Prostate gland (tissue), 2 donors: ENCODE measurements around the gene PRX. TPM values are rescaled to one million over a fixed set of nuclear protein-coding genes. Genes with fewer than 3 reads are reported as not detected.

Experiments used
- DNase-seq: peaks from one replicate; pipeline ENCODE4 v3.0.0-alpha.2; 2019; ENCODE audit warnings: low spot score
- H3K27ac ChIP-seq, 2 donors: fragments of 200-600 bp; sonication (generic); 2 replicates each; pipeline ENCODE4 v1.5.1; 2017 to 2019
- H3K27me3 ChIP-seq: fragments of 200-600 bp; sonication (generic); replicated peaks from 2 replicates; pipeline ENCODE4 v1.5.1; 2019; ENCODE audit not compliant: insufficient read depth
- H3K36me3 ChIP-seq, 2 donors: fragments of 200-600 bp; sonication (generic); 1 replicate in 1 of 2; 2 replicates in 1 of 2; pipeline versions ENCODE4 v1.5.1 to v1.8.1; 2017 to 2019
- H3K4me1 ChIP-seq: fragments of 200-600 bp; sonication (generic); replicated peaks from 2 replicates; pipeline ENCODE4 v1.5.1; 2019
- H3K4me3 ChIP-seq, 2 donors: fragments of 200-600 bp; sonication (generic); 2 replicates each; pipeline ENCODE4 v1.5.1; 2017 to 2019
- H3K9me3 ChIP-seq: fragments of 200-600 bp; sonication (generic); 2 replicates; pipeline ENCODE4 v1.5.1; 2017
- POLR2A ChIP-seq: fragments of 450-650 bp; IDR thresholded peaks from one replicate; pipeline ENCODE4 v1.6.1; 2016; ENCODE audit warnings: antibody characterized with exemption, mild to moderate bottlenecking
- POLR2AphosphoS5 ChIP-seq: sonication (generic); formaldehyde crosslinking; IDR thresholded peaks from one replicate; pipeline ENCODE4 v1.6.1; 2017; ENCODE audit warnings: antibody characterized with exemption
- WGBS: methylation state at CpG from one replicate; pipeline ENCODE4 v1.1.5; 2018; 5-methylcytosine and 5-hydroxymethylcytosine counted together
- intact Hi-C: fragments of 100-400 bp; cut with DNase I; formaldehyde crosslinking; loops from one replicate; pipeline ENCODE4 v1.14.2; 2022
- total RNA-seq, 2 donors: library from RNA; depleted of rRNA; stranded (reverse); fragments of >200 nt; gene quantifications; one replicate each; pipeline ENCODE4 v1.1.0, GENCODE V29; 2016
- TF ChIP-seq, protein P1 (sequence below), 4 experiments: fragments of 200-600 bp in 2 of 4; fragments of 450-650 bp in 2 of 4; sonication (generic) in 2 of 4; IDR thresholded peaks; 1 replicate in 3 of 4; 2 replicates in 1 of 4; pipeline ENCODE4 v1.5.1; 2016 to 2019; ENCODE audit warnings: antibody characterized with exemption in 4 of 4, mild to moderate bottlenecking in 2 of 4, moderate library complexity in 2 of 4

PRX gene
- total RNA-seq, 2 donors from 2014 or later: 4.1 to 10.7 TPM

DNA sequence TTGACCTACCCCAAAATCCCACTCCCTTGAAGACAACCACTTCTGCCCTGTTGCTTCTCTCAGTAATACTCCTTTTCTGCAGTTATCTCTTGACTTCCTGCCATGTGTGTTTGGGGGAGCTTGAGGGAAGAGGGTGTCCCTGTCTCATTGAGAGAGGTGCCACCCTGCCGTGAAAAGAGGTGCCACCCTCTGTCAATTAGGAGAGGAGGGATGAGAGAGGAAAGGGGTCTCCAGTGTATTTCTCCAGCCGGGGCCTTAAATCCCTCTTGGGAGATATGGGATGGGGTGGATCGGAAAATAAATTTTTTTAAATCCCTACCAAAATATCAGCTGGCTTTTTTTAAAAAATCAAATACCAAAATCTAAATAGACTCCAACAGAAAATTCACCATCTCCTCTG is 48.2 kb downstream of the PRX start:
- intact Hi-C loops: no loop called here
- no peak for TF ChIP-seq POLR2AphosphoS5
- TF ChIP-seq POLR2A: no peak
- TF ChIP-seq, protein P1, sequence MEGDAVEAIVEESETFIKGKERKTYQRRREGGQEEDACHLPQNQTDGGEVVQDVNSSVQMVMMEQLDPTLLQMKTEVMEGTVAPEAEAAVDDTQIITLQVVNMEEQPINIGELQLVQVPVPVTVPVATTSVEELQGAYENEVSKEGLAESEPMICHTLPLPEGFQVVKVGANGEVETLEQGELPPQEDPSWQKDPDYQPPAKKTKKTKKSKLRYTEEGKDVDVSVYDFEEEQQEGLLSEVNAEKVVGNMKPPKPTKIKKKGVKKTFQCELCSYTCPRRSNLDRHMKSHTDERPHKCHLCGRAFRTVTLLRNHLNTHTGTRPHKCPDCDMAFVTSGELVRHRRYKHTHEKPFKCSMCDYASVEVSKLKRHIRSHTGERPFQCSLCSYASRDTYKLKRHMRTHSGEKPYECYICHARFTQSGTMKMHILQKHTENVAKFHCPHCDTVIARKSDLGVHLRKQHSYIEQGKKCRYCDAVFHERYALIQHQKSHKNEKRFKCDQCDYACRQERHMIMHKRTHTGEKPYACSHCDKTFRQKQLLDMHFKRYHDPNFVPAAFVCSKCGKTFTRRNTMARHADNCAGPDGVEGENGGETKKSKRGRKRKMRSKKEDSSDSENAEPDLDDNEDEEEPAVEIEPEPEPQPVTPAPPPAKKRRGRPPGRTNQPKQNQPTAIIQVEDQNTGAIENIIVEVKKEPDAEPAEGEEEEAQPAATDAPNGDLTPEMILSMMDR (IDR thresholded peaks at IDR 0.05): no peak
- peak overlapping the region in 1 of 2 donors; percentile 29 for H3K4me3 ChIP-seq

GRCh38 chr19:40363069-40363468 is 50.1 kb downstream of the PRX start:
- no peak for DNase-seq
- no peak for TF ChIP-seq POLR2AphosphoS5
- TF ChIP-seq, protein P1 (IDR thresholded peaks at IDR 0.05): no peak
- no peak for TF ChIP-seq POLR2A
- WGBS: 78% methylated on average over 5 of the region's 5 CpGs

More for the DNA sequence above, 48.2 kb downstream of the PRX start:
- Histone ChIP-seq H3K9me3 (no peaks in the 10 kb centered on the region), H3K27me3 (no peaks in the 10 kb centered on the region), H3K27ac (peak overlapping the region in 1 of 2 donors; percentile 48), H3K36me3 (peaks cover 0 to 4% of the 10 kb centered on the region in 2 donors), H3K4me1 (no peaks in the 10 kb centered on the region)
- no peak for DNase-seq
- WGBS: 66% methylated on average over 3 of the region's 3 CpGs

GRCh38 chr19:40362160-40362559 is 51.0 kb downstream of the PRX start:
- H3K27me3 ChIP-seq: no peaks in the 10 kb centered on the region
- H3K27ac ChIP-seq: no peak overlapping the region
- H3K9me3 ChIP-seq: no peaks in the 10 kb centered on the region
- DNase-seq: no peak
- WGBS: 65% methylated on average over 3 of the region's 3 CpGs
- H3K4me3 ChIP-seq: no peak overlapping the region
- TF ChIP-seq POLR2A (no peak), POLR2AphosphoS5 (peak; percentile 49)
- TF ChIP-seq, protein P1 (IDR thresholded peaks at IDR 0.05): no peak
- no peaks in the 10 kb centered on the region for H3K36me3 ChIP-seq
- intact Hi-C loops: no loop called here
- no peaks in the 10 kb centered on the region for H3K4me1 ChIP-seq

More at GRCh38 chr19:40363069-40363468, 50.1 kb downstream of the PRX start:
- Histone ChIP-seq H3K36me3 (no peaks in the 10 kb centered on the region), H3K4me1 (no peaks in the 10 kb centered on the region), H3K27ac (no peak overlapping the region), H3K4me3 (no peak overlapping the region), H3K9me3 (no peaks in the 10 kb centered on the region), H3K27me3 (no peaks in the 10 kb centered on the region)
- intact Hi-C loops: no loop called here

DNA sequence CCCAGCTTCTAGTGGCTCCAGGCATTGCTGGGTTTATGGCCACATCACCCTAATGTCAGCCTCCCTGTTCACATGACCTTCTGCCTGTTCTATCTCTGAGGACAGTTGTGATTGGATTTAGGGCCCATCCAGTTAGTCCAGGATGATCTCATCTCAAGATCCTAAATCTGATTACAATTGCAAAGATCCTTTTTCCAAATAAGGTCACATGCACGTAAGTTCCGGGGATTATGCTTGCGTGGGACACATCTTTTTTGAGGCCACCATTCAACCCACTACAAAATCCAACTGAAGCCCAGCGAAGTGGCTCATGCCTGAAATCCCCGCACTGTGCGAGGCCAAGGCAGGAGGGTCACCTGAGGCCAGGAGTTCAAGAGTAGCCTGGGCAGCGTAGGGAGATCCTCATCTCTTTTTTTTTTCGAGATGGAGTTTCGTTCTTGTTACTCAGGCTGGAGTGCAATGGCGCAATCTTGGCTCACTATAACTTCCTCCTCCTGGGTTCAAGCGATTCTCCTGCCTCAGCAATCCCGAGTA is 52.4 kb downstream of the PRX start:
- Histone ChIP-seq H3K27me3 (no peaks in the 10 kb centered on the region), H3K9me3 (no peaks in the 10 kb centered on the region), H3K36me3 (no peaks in the 10 kb centered on the region), H3K27ac (no peak overlapping the region), H3K4me3 (no peak overlapping the region), H3K4me1 (no peaks in the 10 kb centered on the region)
- TF ChIP-seq POLR2A (no peak), POLR2AphosphoS5 (no peak)
- TF ChIP-seq, protein P1 (IDR thresholded peaks at IDR 0.05): no peak
- intact Hi-C loops: no loop called here
- 85% methylated on average over 12 of the region's 12 CpGs for whole genome bisulfite sequencing
- DNase-seq: no peak

DNA sequence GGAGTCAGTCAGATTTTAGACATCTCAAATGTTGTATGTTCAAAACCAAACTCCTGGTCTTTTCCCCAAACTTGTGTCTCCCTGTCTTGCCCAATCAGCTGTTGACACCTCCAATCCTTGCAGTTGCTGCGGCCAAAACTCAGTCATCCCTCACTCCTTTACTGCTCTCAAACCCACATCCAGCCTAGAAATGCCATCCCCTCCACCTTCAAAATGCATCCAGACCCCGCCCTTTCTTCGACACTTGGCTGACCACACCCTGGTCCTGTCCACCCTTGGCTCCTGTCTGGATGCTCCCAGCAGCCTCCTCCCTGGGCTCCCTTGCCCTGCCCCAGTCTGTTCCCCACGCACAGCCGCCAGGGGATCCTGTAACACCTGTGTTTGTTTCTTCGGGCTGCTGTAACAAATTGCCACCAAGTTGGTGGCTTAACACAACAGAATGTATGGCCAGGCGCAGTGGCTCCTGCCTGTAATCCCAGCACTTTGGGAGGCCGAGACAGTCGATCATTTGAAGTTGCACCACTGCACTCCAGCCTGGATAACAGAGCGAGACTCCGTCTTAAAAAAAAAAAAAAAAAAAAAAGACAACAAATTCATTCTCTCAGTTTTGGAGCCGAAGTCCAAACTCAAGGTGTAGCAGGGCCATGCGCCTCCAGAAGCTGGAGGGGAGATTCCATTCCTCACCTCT is 53.0 kb downstream of the PRX start:
- no peaks in the 10 kb centered on the region for H3K36me3 ChIP-seq
- 86% methylated on average over 13 of the region's 13 CpGs for WGBS
- no peaks in the 10 kb centered on the region for H3K9me3 ChIP-seq
- intact Hi-C loops: no loop called here
- no peaks in the 10 kb centered on the region for H3K27me3 ChIP-seq
- no peak overlapping the region for H3K4me3 ChIP-seq
- H3K4me1 ChIP-seq: no peaks in the 10 kb centered on the region
- no peak for DNase-seq
- H3K27ac ChIP-seq: no peak overlapping the region
- TF ChIP-seq POLR2AphosphoS5 (no peak), POLR2A (no peak)
- TF ChIP-seq, protein P1 (IDR thresholded peaks at IDR 0.05): no peak
